Mucosa of stomach (tissue), 1 donor: ENCODE measurements around the gene ZC2HC1B.

Experiments used
- H3K27me3 ChIP-seq: one replicate; pipeline ENCODE4 v1.7.0; 2013; ENCODE audit warnings: mild to moderate bottlenecking, low read length; ENCODE audit not compliant: control insufficient read depth, insufficient read depth
- H3K36me3 ChIP-seq: one replicate; pipeline ENCODE4 v1.7.0; 2013; ENCODE audit warnings: low read length; ENCODE audit not compliant: control insufficient read depth, insufficient read depth
- H3K4me1 ChIP-seq: one replicate; pipeline ENCODE4 v1.7.0; 2013; ENCODE audit warnings: mild to moderate bottlenecking, low read length; ENCODE audit not compliant: control insufficient read depth, insufficient read depth
- H3K4me3 ChIP-seq: one replicate; pipeline ENCODE4 v1.7.0; 2013; ENCODE audit warnings: low read length
- H3K9ac ChIP-seq: one replicate; pipeline ENCODE4 v1.7.0; 2013; ENCODE audit warnings: mild to moderate bottlenecking, low read length, moderate library complexity
- H3K9me3 ChIP-seq: one replicate; pipeline ENCODE4 v1.7.0; 2013; ENCODE audit warnings: mild to moderate bottlenecking, low read length, moderate library complexity; ENCODE audit not compliant: control insufficient read depth
- donor health status: Pancreatic carcinoma.

Gene ZC2HC1B

GRCh38 chr6:143864234-143864633 lies at the start of gene ZC2HC1B:
Gene ZC2HC1B, plus strand, starts transcription at chr6:143864474. Its CDS starts 66 bp downstream, at chr6:143864540.
- no peak within 1 kb of the TSS for H3K4me3 ChIP-seq
- H3K4me1 ChIP-seq, result no peaks in the 10 kb centered on the region
- no peaks in the 10 kb centered on the region for H3K36me3 ChIP-seq
- no peak within 1 kb of the TSS for H3K9ac ChIP-seq
- no peaks in the 10 kb centered on the region for H3K27me3 ChIP-seq
- H3K9me3 ChIP-seq, result no peaks in the 10 kb centered on the region

GRCh38 chr6:143817621-143818020 lies 46.7 kb upstream of the ZC2HC1B start:
- Histone ChIP-seq H3K4me3 (no peak overlapping the region), H3K27me3 (no peaks in the 10 kb centered on the region), H3K9ac (no peak overlapping the region), H3K4me1 (no peaks in the 10 kb centered on the region), H3K36me3 (no peaks in the 10 kb centered on the region), H3K9me3 (no peaks in the 10 kb centered on the region)

GRCh38 chr6:143821359-143821758 lies 42.9 kb upstream of the ZC2HC1B start:
- H3K4me1 ChIP-seq, result no peaks in the 10 kb centered on the region
- H3K9ac ChIP-seq, result no peak overlapping the region
- H3K27me3 ChIP-seq, result no peaks in the 10 kb centered on the region
- H3K4me3 ChIP-seq, result no peak overlapping the region
- H3K36me3 ChIP-seq, result no peaks in the 10 kb centered on the region
- no peaks in the 10 kb centered on the region for H3K9me3 ChIP-seq

- no peaks in the 10 kb centered on the region for H3K9me3 ChIP-seq
- no peaks in the 10 kb centered on the region for H3K27me3 ChIP-seq
- H3K36me3 ChIP-seq, result no peaks in the 10 kb centered on the region
- H3K9ac ChIP-seq, result no peak overlapping the region
- no peaks in the 10 kb centered on the region for H3K4me1 ChIP-seq
- H3K4me3 ChIP-seq, result no peak overlapping the region
These were observed 41.7 kb upstream of the ZC2HC1B start for GRCh38 chr6:143822584-143823024.

- Histone ChIP-seq H3K36me3 (no peaks in the 10 kb centered on the region), H3K9me3 (no peaks in the 10 kb centered on the region), H3K27me3 (no peaks in the 10 kb centered on the region), H3K9ac (no peak overlapping the region), H3K4me1 (no peaks in the 10 kb centered on the region), H3K4me3 (no peak overlapping the region)
These were observed 40.7 kb upstream of the ZC2HC1B start for GRCh38 chr6:143823548-143823947.

- Histone ChIP-seq H3K4me3 (no peak overlapping the region), H3K9me3 (no peaks in the 10 kb centered on the region), H3K4me1 (no peaks in the 10 kb centered on the region), H3K36me3 (no peaks in the 10 kb centered on the region), H3K27me3 (no peaks in the 10 kb centered on the region), H3K9ac (no peak overlapping the region)
These were observed 35.7 kb upstream of the ZC2HC1B start for GRCh38 chr6:143828572-143828971.

GRCh38 chr6:143836150-143836549 lies 28.1 kb upstream of the ZC2HC1B start:
- Histone ChIP-seq H3K9me3 (no peaks in the 10 kb centered on the region), H3K4me1 (peaks cover 21% of the 10 kb centered on the region), H3K36me3 (no peaks in the 10 kb centered on the region), H3K27me3 (no peaks in the 10 kb centered on the region), H3K4me3 (no peak overlapping the region), H3K9ac (no peak overlapping the region)

- no peak overlapping the region for H3K9ac ChIP-seq
- H3K9me3 ChIP-seq, result no peaks in the 10 kb centered on the region
- peaks cover 21% of the 10 kb centered on the region for H3K4me1 ChIP-seq
- no peaks in the 10 kb centered on the region for H3K27me3 ChIP-seq
- no peaks in the 10 kb centered on the region for H3K36me3 ChIP-seq
- H3K4me3 ChIP-seq, result no peak overlapping the region
These were observed 25.9 kb upstream of the ZC2HC1B start for GRCh38 chr6:143838395-143838794.

GRCh38 chr6:143839196-143839595 lies 25.1 kb upstream of the ZC2HC1B start:
- Histone ChIP-seq H3K36me3 (no peaks in the 10 kb centered on the region), H3K27me3 (no peaks in the 10 kb centered on the region), H3K4me3 (no peak overlapping the region), H3K9me3 (no peaks in the 10 kb centered on the region), H3K4me1 (peaks cover 24% of the 10 kb centered on the region), H3K9ac (no peak overlapping the region)

GRCh38 chr6:143840595-143841265 lies 23.5 kb upstream of the ZC2HC1B start:
- Histone ChIP-seq H3K9me3 (no peaks in the 10 kb centered on the region), H3K4me1 (peaks cover 24% of the 10 kb centered on the region), H3K4me3 (no peak overlapping the region), H3K36me3 (no peaks in the 10 kb centered on the region), H3K9ac (no peak overlapping the region), H3K27me3 (no peaks in the 10 kb centered on the region)

- H3K36me3 ChIP-seq, result no peaks in the 10 kb centered on the region
- H3K9me3 ChIP-seq, result no peaks in the 10 kb centered on the region
- H3K27me3 ChIP-seq, result no peaks in the 10 kb centered on the region
- H3K4me1 ChIP-seq, result peaks cover 23% of the 10 kb centered on the region
- H3K9ac ChIP-seq, result peak overlapping the region; percentile 99
- peak overlapping the region; percentile 92 for H3K4me3 ChIP-seq
These were observed 21.8 kb upstream of the ZC2HC1B start for GRCh38 chr6:143842461-143842901.

- Histone ChIP-seq H3K4me1 (peaks cover 17% of the 10 kb centered on the region), H3K36me3 (no peaks in the 10 kb centered on the region), H3K9me3 (no peaks in the 10 kb centered on the region), H3K4me3 (peak within 1 kb of the TSS; percentile 92), H3K27me3 (no peaks in the 10 kb centered on the region), H3K9ac (peak within 1 kb of the TSS; percentile 99)
These were observed 21.2 kb upstream of the ZC2HC1B start, which contains the start of gene LTV1 for GRCh38 chr6:143842902-143843676. Gene LTV1, plus strand, starts transcription at chr6:143843338. Its CDS starts 140 bp downstream, at chr6:143843478.
